A673 (cell line): Measurements from ENCODE around the gene RAPGEF2. TPM values are rescaled to one million over a fixed set of nuclear protein-coding genes. Genes with fewer than 3 reads are reported as not detected.

Experiments used
- BruUV-seq: library from RNA; stranded (reverse); fragments of 400-500 nt; replicated peaks from 2 replicates; lab custom pipeline; 2021; lab: Mats Ljungman, UMichigan
- CTCF ChIA-PET: fragments of 300-600 bp; sonication (Branson Sonifier 250); formaldehyde crosslinking; loops from one replicate; lab custom pipeline; 2022; ENCODE audit warnings: antibody characterized with exemption; lab: Charles Lee
- POLR2A ChIA-PET: fragments of 300-600 bp; sonication (Branson Sonifier 250); formaldehyde crosslinking; loops from one replicate; lab custom pipeline; 2022; ENCODE audit warnings: antibody characterized with exemption; ENCODE audit not compliant: low non-redundant PET; lab: Charles Lee
- DNase-seq: peaks from one replicate; pipeline ENCODE4 v3.0.0-alpha.2; 2015; ENCODE audit warnings: low spot score
- H3K27ac ChIP-seq: fragments of 200-600 bp; sonication (generic); 2 replicates; pipeline ENCODE4 v1.5.1; 2016; ENCODE audit warnings: mixed run types, low read depth, mild to moderate bottlenecking, mixed read lengths, antibody characterized with exemption, low read length; ENCODE audit not compliant: poor library complexity, severe bottlenecking
- H3K27me3 ChIP-seq: fragments of 200-600 bp; sonication (generic); replicated peaks from 2 replicates; pipeline ENCODE4 v1.6.1; 2017; ENCODE audit warnings: mixed run types, low read depth, mild to moderate bottlenecking, mixed read lengths, antibody characterized with exemption, low read length; ENCODE audit not compliant: insufficient read depth, poor library complexity
- H3K36me3 ChIP-seq: fragments of 200-600 bp; sonication (generic); 2 replicates; pipeline ENCODE4 v1.6.1; 2016; ENCODE audit warnings: mixed run types, mild to moderate bottlenecking, mixed read lengths, antibody characterized with exemption, low read length; ENCODE audit not compliant: insufficient read depth, poor library complexity, severe bottlenecking
- H3K4me1 ChIP-seq: fragments of 200-600 bp; sonication (generic); 2 replicates; pipeline ENCODE4 v1.6.1; 2017; ENCODE audit warnings: mixed run types, mild to moderate bottlenecking, mixed read lengths, antibody characterized with exemption, low read length; ENCODE audit not compliant: insufficient read depth, poor library complexity, severe bottlenecking
- H3K4me3 ChIP-seq: fragments of 200-600 bp; sonication (generic); 2 replicates; pipeline ENCODE4 v1.5.1; 2016; ENCODE audit warnings: low read depth, mixed run types, mild to moderate bottlenecking, mixed read lengths, low read length; ENCODE audit not compliant: poor library complexity, severe bottlenecking
- H3K9me3 ChIP-seq: fragments of 200-600 bp; sonication (generic); 2 replicates; pipeline ENCODE4 v1.6.1; 2016; ENCODE audit warnings: mixed run types, low read depth, mild to moderate bottlenecking, mixed read lengths, antibody characterized with exemption, low read length; ENCODE audit not compliant: poor library complexity, severe bottlenecking
- EZH2 ChIP-seq: fragments of 200-600 bp; sonication (generic); IDR thresholded peaks from 2 replicates; pipeline ENCODE4 v1.6.1; 2017; ENCODE audit warnings: borderline replicate concordance, low read depth, mild to moderate bottlenecking, mixed read lengths, antibody characterized with exemption, low read length; ENCODE audit not compliant: poor library complexity, severe bottlenecking
- intact Hi-C: fragments of 100-400 bp; cut with micrococcal nuclease; formaldehyde crosslinking; loops from one replicate; pipeline ENCODE4 v1.10.0; 2022; ENCODE audit not compliant: unreplicated experiment
- total RNA-seq: library from RNA; stranded (reverse); gene quantifications from 2 replicates; pipeline ENCODE4 v1.2.3, GENCODE V29; 2021
- TF ChIP-seq, protein P1 (sequence below): fragments of 300-800, 200-600 bp; sonication (generic); conservative IDR thresholded peaks from 2 replicates; pipeline ENCODE4 v1.5.1; 2017; ENCODE audit warnings: low read depth, mild to moderate bottlenecking, antibody characterized with exemption, low read length, moderate library complexity, mixed read lengths

Gene RAPGEF2
- total RNA-seq, 1 experiment from 2014 or later: 31.9 TPM

GRCh38 chr4:159271856-159272255 lies 169.0 kb downstream of the RAPGEF2 start:
- no peak for DNase-seq
- Histone ChIP-seq H3K36me3 (no peaks in the 10 kb centered on the region), H3K9me3 (no peaks in the 10 kb centered on the region), H3K4me1 (peaks cover 33% of the 10 kb centered on the region), H3K27me3 (no peaks in the 10 kb centered on the region), H3K27ac (no peak overlapping the region), H3K4me3 (no peak overlapping the region)
- ChIA-PET POLR2A (no interaction called here), CTCF (no interaction called here)
- no peak for TF ChIP-seq EZH2
- TF ChIP-seq, protein P1, sequence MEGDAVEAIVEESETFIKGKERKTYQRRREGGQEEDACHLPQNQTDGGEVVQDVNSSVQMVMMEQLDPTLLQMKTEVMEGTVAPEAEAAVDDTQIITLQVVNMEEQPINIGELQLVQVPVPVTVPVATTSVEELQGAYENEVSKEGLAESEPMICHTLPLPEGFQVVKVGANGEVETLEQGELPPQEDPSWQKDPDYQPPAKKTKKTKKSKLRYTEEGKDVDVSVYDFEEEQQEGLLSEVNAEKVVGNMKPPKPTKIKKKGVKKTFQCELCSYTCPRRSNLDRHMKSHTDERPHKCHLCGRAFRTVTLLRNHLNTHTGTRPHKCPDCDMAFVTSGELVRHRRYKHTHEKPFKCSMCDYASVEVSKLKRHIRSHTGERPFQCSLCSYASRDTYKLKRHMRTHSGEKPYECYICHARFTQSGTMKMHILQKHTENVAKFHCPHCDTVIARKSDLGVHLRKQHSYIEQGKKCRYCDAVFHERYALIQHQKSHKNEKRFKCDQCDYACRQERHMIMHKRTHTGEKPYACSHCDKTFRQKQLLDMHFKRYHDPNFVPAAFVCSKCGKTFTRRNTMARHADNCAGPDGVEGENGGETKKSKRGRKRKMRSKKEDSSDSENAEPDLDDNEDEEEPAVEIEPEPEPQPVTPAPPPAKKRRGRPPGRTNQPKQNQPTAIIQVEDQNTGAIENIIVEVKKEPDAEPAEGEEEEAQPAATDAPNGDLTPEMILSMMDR: no peak
- intact Hi-C loops: no loop called here
- no TSS peak for BruUV-seq

GRCh38 chr4:159272273-159273140 lies 169.6 kb downstream of the RAPGEF2 start:
- Histone ChIP-seq H3K9me3 (no peaks in the 10 kb centered on the region), H3K27ac (no peak overlapping the region), H3K4me1 (peaks cover 27% of the 10 kb centered on the region), H3K4me3 (no peak overlapping the region), H3K27me3 (no peaks in the 10 kb centered on the region), H3K36me3 (no peaks in the 10 kb centered on the region)
- BruUV-seq: no TSS peak
- DNase-seq: no peak
- CTCF ChIA-PET: no interaction called here
- TF ChIP-seq, protein P1: no peak
- no peak for TF ChIP-seq EZH2
- intact Hi-C loops: no loop called here
- POLR2A ChIA-PET: no interaction called here

- Histone ChIP-seq H3K4me1 (peaks cover 21% of the 10 kb centered on the region), H3K27me3 (no peaks in the 10 kb centered on the region), H3K9me3 (no peaks in the 10 kb centered on the region), H3K4me3 (no peak overlapping the region), H3K36me3 (no peaks in the 10 kb centered on the region), H3K27ac (no peak overlapping the region)
- POLR2A ChIA-PET: no interaction called here
- DNase-seq: peak; percentile 67
- TF ChIP-seq EZH2: no peak
- TF ChIP-seq, protein P1: no peak
- CTCF ChIA-PET: no interaction called here
- intact Hi-C loops: no loop called here
- BruUV-seq: no TSS peak
These were observed 170.2 kb downstream of the RAPGEF2 start for GRCh38 chr4:159273141-159273438.
